Activated effector memory CD4-positive, alpha-beta T cell treated with Interleukin-2 at 50 U/mL for 16 hours (primary cell): Measurements from ENCODE around the gene RPL9.
"Not testable (repeated sequence)": the region's sequence is repeated elsewhere in the genome, so short reads cannot be mapped to it uniquely, and the experiment has no call there.

Source experiments
- DNase-seq: peaks from one replicate; pipeline ENCODE4 v3.0.0-alpha.2; 2020

Gene RPL9

DNA sequence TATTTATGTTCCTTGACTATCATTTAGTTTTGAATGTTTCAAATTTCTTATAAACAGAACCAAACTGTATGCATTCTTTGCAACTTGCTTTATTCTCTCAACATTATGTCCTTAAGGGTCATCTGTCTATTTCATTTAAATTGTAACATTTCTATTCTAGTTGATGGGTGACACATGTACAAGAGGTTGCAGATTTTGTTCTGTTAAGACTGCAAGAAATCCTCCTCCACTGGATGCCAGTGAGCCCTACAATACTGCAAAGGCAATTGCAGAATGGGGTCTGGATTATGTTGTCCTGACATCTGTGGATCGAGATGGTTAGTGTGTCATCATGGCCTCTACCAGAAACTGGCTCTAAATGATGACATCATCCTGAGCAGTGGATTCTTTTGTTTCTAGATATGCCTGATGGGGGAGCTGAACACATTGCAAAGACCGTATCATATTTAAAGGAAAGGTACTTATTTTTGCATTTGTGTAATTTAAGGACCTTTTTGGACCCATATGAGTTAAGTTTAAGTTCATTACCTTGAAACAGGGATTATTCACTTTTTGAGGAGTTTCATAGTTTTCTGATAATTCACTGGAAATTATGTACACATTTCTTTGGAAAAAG lies 6.3 kb upstream of the RPL9 start:
- no peak for DNase-seq

DNA sequence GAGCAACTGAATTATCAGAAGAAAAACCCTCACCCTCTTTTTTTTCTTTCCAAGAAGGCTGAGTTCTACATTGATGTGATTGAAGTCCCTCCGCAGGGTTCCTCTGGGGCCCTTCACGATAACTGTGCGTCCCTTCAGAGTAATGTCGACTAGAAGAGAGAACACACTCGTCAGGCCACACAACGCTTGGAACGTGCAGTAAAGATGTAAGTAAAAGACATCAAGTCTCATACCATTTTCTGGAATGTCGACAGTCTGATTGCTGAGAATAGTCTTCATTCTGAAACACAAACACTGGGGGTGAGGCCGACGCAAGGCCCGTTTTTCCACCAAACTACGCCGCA lies 589 bp downstream of the RPL9 start:
- not testable (repeated sequence) for DNase-seq

- DNase-seq = no peak
Observed at GRCh38 chr4:39456946-39457763, 1.6 kb downstream of the RPL9 start.

DNA sequence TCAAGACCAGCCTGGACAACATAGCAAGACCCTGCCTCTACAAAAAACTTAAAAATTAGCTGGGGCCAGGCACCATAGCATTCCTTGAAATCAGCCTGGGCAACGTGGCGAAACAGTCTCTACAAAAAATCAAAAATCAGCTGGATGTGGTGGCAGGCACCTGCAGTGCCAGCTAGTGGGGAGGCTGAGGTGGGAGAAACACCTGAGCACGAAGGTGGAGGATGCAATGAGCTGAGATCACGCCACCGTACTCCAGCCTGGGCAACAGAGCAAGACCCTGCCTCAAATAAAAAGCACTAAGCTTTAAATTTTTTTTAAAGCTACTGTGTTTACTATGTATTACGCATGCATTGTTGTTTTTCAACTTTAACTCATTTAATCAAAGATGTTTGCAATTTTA lies 3.2 kb downstream of the RPL9 start:
- DNase-seq = no peak

- DNase-seq = no peak
Observed at GRCh38 chr4:39453738-39454137, 5.0 kb downstream of the RPL9 start.

DNA sequence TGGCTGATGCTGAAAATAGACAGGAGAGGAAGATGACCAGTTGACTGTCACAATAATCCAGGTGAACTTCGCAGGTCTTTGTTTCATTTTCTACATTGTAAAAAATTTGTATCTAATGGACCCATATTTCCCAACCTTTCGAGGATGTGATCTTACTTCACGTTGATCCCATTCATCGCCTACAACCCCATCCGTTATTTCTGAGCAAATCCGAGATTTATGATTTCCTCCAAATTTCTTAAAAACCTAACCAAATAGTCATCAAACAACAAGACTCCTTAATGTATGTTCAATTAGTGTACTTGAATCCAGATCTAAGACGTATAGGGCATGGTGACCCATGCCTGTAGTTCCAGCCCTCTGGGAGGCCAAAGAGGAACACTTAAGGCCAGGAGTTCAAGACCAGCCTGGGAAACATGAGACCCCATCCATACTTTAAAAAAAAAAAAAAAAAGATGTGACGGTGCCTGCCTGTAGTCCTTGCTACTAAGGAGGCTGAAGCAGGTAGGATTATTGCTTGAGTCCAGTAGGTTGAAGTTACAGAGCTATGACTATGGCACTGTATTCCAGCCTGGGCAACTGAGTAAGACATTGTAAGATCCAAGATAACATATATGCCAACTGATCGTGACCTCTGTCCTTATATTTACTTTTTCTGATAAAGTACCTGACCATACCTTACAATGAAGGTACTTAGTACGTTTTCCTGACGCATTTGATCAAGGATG lies 5.7 kb downstream of the RPL9 start:
- DNase-seq = no peak

GRCh38 chr4:39452153-39452859 lies 6.4 kb downstream of the RPL9 start:
- DNase-seq = no peak

DNA sequence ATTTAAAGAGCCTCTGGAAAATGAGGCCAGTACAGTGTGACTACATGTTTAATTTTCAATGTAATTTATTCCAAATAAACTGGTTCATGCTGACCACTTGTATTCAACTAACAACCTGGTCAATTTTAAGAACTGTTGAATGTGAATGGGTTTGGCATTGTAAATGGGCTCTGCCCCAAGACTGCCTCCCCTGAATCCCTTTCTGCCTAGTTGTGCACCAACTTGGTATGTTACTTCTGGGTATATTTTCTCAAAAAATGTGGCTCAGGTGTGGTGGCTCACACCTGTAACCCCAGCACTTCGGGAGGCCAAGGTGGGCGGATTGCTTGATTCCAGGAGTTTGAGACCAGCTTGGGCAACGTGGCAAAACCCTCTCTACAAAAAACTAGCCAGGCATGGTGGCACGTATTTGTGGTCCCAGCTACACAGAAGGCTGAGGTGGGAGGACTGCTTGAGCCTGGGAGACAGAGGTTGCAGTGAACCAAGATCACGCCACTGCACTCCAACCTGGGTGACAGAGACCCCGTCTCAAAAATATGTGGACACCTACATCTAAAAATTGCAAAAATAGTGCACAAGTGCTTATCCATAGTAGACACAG lies 7.2 kb downstream of the RPL9 start:
- no peak for DNase-seq

DNA sequence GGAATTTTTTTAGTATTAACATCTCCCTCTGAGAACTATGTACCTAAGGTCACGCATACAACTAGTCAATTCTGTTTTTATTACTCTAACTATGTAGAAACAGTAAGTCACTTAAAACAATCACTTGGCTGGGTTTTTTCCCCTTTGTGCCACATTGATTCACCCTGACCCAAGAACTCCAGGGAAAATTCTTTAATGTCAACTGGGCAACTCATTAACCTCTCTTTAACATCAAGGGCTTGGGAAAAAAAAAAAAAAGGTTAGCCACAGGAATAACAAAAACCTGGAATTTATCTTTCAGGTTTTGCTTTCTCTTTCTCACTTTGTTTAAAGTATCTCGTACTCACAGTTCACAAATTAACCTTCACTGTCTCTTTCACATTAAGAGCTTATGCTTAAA lies 8.1 kb downstream of the RPL9 start:
- no peak for DNase-seq

GRCh38 chr4:39446842-39447573 lies 11.7 kb downstream of the RPL9 start:
- no peak for DNase-seq

DNA sequence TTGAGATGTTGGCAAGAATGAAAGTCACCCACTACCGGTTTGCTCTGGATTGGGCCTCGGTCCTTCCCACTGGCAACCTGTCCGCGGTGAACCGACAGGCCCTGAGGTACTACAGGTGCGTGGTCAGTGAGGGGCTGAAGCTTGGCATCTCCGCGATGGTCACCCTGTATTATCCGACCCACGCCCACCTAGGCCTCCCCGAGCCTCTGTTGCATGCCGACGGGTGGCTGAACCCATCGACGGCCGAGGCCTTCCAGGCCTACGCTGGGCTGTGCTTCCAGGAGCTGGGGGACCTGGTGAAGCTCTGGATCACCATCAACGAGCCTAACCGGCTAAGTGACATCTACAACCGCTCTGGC lies 12.3 kb downstream of the RPL9 start:
- DNase-seq = no peak

- no peak for DNase-seq
Observed at GRCh38 chr4:39442998-39443397, 15.7 kb downstream of the RPL9 start.

GRCh38 chr4:39441593-39441992 lies 17.1 kb downstream of the RPL9 start:
- DNase-seq = no peak

GRCh38 chr4:39435659-39436563 lies 22.8 kb downstream of the RPL9 start:
- no peak for DNase-seq

GRCh38 chr4:39433878-39434492 lies 24.7 kb downstream of the RPL9 start:
- DNase-seq = no peak

DNA sequence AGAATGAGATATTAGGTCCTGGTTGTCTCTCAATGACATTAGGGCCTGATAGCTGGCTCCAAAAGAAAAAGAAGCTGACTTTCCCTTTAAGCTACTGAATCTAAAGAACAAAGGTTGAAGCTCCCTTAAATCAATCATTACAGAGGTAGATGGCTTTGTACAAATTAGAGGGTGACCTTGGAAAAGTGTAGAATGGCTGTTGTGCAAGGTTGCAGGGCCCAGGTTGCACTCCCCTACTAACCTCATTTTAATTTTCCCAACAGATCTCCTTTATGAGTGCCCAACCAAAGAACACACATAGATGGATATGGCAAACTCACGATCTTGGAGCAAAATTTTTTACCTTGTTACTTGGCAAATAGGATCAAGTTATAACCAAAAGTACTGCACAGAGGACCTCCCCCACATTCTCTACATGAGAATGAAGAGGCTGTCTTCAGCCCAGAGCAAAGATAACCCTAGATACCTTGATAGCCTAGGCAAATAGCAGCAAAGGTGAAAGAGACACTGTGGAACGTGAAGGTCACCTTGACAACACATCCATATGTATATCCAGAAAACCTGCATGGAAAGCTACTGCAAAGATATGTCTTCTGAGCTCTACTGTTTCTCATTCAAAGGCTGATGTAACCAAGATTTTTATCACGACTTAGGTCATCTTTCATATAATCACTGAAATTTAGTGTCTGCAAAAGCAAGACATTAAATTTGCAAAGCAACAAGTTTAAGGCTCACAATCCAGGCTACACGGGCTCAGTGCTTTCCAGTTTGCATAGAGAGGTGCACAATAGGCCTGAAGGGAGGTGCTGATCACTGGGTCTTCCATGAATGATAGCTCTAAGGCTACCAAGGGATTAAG lies 29.0 kb downstream of the RPL9 start:
- no peak for DNase-seq

GRCh38 chr4:39427520-39428114 lies 31.1 kb downstream of the RPL9 start:
- DNase-seq = no peak

GRCh38 chr4:39426728-39427127 lies 32.0 kb downstream of the RPL9 start:
- DNase-seq = no peak

DNA sequence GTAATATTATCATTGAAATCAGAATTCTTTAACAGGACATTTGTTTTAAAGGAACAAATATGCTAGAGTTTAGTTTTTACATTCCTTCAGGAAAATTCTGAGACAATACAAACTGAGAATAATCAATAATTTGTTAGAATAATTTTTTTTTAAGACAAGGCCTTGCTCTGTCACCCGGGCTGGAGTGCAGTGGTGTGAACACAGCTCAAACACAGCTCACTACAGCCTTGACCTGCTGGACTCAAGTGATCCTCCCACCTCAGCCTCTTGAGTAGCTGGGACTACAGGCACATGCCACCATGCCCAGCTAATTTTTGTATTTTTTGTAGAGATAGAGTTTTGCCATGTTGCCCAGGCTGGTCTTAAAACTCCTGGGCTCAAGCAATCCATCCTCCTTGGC lies 33.4 kb downstream of the RPL9 start:
- DNase-seq = not testable (repeated sequence)
